Smooth muscle cell (in vitro differentiated cells): ENCODE data around the gene COL23A1. TPM values are rescaled to one million over a fixed set of nuclear protein-coding genes. Genes with fewer than 3 reads are reported as not detected.

Experiments used
- DNase-seq: peaks from one replicate; lab custom pipeline; 2025; ENCODE audit not compliant: unreplicated experiment; lab: John Stamatoyannopoulos, UW
- H2AFZ ChIP-seq: fragments of 200-600 bp; sonication (generic); 2 replicates; pipeline ENCODE4 v1.6.0; 2016; ENCODE audit warnings: antibody characterized with exemption, low read depth, mild to moderate bottlenecking
- H3F3A ChIP-seq: fragments of 200-600 bp; sonication (generic); 2 replicates; pipeline ENCODE4 v1.6.0; 2017; ENCODE audit warnings: antibody characterized with exemption, low read depth
- H3K27ac ChIP-seq: fragments of 200-600 bp; sonication (generic); 2 replicates; pipeline ENCODE4 v1.5.1; 2016; ENCODE audit warnings: low read depth, mild to moderate bottlenecking
- H3K27me3 ChIP-seq: fragments of 200-600 bp; sonication (generic); 2 replicates; pipeline ENCODE4 v1.6.1; 2016; ENCODE audit warnings: low read depth, mild to moderate bottlenecking
- H3K36me3 ChIP-seq: fragments of 200-600 bp; sonication (generic); 2 replicates; pipeline ENCODE4 v1.5.1; 2016; ENCODE audit warnings: low read depth
- H3K4me1 ChIP-seq: fragments of 200-600 bp; sonication (generic); 2 replicates; pipeline ENCODE4 v1.5.1; 2016; ENCODE audit warnings: low read depth
- H3K4me2 ChIP-seq: fragments of 200-600 bp; sonication (generic); 2 replicates; pipeline ENCODE4 v1.6.0; 2016; ENCODE audit warnings: mild to moderate bottlenecking
- H3K4me3 ChIP-seq: fragments of 200-600 bp; sonication (generic); 2 replicates; pipeline ENCODE4 v1.5.1; 2016; ENCODE audit warnings: mild to moderate bottlenecking
- H3K79me2 ChIP-seq: fragments of 200-600 bp; sonication (generic); 2 replicates; pipeline ENCODE4 v1.6.0; 2016; ENCODE audit warnings: low read depth, mild to moderate bottlenecking
- H3K9ac ChIP-seq: fragments of 200-600 bp; sonication (generic); 2 replicates; pipeline ENCODE4 v1.6.0; 2016; ENCODE audit warnings: low read depth
- H3K9me3 ChIP-seq: fragments of 200-600 bp; sonication (generic); replicated peaks from 2 replicates; pipeline ENCODE4 v1.5.1; 2016; ENCODE audit warnings: low read depth
- H4K20me1 ChIP-seq: fragments of 200-600 bp; sonication (generic); 2 replicates; pipeline ENCODE4 v1.6.0; 2016; ENCODE audit warnings: low read depth
- WGBS: methylation state at CpG from one replicate; pipeline ENCODE4 v1.1.7; 2016; ENCODE audit warnings: low lambda C conversion rate; 5-methylcytosine and 5-hydroxymethylcytosine counted together
- polyA plus RNA-seq: library from polyadenylated mRNA; unstranded; fragments of >200 nt; fragmentation: Nextera tagmentation; extraction: Ambion mirVana; gene quantifications from 2 replicates; pipeline ENCODE4 v1.2.1, GENCODE V29; 2016
- total RNA-seq: library from RNA; depleted of rRNA; stranded (reverse); fragments of >200 nt; gene quantifications from 2 replicates; pipeline ENCODE4 v1.2.3, GENCODE V29; 2014
- TF ChIP-seq, protein P1 (sequence below): fragments of 200-600 bp; sonication (generic); IDR thresholded peaks from 2 replicates; pipeline ENCODE4 v1.5.1; 2017; ENCODE audit warnings: borderline replicate concordance, mild to moderate bottlenecking, antibody characterized with exemption; ENCODE audit not compliant: insufficient read depth, poor library complexity, severe bottlenecking

Gene COL23A1
- total and polyA plus RNA-seq, 2 experiments from 2014 or later, result 5.3 to 27.4 TPM

GRCh38 chr5:178382754-178383164 is 207.4 kb downstream of the COL23A1 start:
- H2AFZ ChIP-seq, result no peak overlapping the region
- no peak overlapping the region for H3K4me3 ChIP-seq
- TF ChIP-seq, protein P1, sequence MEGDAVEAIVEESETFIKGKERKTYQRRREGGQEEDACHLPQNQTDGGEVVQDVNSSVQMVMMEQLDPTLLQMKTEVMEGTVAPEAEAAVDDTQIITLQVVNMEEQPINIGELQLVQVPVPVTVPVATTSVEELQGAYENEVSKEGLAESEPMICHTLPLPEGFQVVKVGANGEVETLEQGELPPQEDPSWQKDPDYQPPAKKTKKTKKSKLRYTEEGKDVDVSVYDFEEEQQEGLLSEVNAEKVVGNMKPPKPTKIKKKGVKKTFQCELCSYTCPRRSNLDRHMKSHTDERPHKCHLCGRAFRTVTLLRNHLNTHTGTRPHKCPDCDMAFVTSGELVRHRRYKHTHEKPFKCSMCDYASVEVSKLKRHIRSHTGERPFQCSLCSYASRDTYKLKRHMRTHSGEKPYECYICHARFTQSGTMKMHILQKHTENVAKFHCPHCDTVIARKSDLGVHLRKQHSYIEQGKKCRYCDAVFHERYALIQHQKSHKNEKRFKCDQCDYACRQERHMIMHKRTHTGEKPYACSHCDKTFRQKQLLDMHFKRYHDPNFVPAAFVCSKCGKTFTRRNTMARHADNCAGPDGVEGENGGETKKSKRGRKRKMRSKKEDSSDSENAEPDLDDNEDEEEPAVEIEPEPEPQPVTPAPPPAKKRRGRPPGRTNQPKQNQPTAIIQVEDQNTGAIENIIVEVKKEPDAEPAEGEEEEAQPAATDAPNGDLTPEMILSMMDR, result no peak
- no peak overlapping the region for H3K4me2 ChIP-seq
- no peak overlapping the region for H3K27ac ChIP-seq
- no peak overlapping the region for H3K9ac ChIP-seq
- no peaks in the 10 kb centered on the region for H4K20me1 ChIP-seq
- no peaks in the 10 kb centered on the region for H3K9me3 ChIP-seq
- H3K79me2 ChIP-seq, result no peaks in the 10 kb centered on the region
- no peaks in the 10 kb centered on the region for H3K27me3 ChIP-seq
- H3K4me1 ChIP-seq, result peaks cover 8% of the 10 kb centered on the region
- DNase-seq, result no peak
- WGBS, result 82% methylated on average over 8 of the region's 8 CpGs
- no peaks in the 10 kb centered on the region for H3K36me3 ChIP-seq
- H3F3A ChIP-seq, result peaks cover 4% of the 10 kb centered on the region

GRCh38 chr5:178381921-178382695 is 208.1 kb downstream of the COL23A1 start:
- H3K4me1 ChIP-seq, result peaks cover 8% of the 10 kb centered on the region
- no peaks in the 10 kb centered on the region for H4K20me1 ChIP-seq
- H3K36me3 ChIP-seq, result no peaks in the 10 kb centered on the region
- no peak overlapping the region for H3K4me3 ChIP-seq
- DNase-seq, result no peak
- H3K4me2 ChIP-seq, result no peak overlapping the region
- 97% methylated on average over 17 of the region's 17 CpGs for WGBS
- no peak overlapping the region for H3K27ac ChIP-seq
- H3K9me3 ChIP-seq, result no peaks in the 10 kb centered on the region
- H3F3A ChIP-seq, result peaks cover 7% of the 10 kb centered on the region
- no peaks in the 10 kb centered on the region for H3K79me2 ChIP-seq
- no peak overlapping the region for H3K9ac ChIP-seq
- TF ChIP-seq, protein P1, result no peak
- no peak overlapping the region for H2AFZ ChIP-seq
- H3K27me3 ChIP-seq, result no peaks in the 10 kb centered on the region

GRCh38 chr5:178381206-178381605 is 209.0 kb downstream of the COL23A1 start:
- Histone ChIP-seq H4K20me1 (no peaks in the 10 kb centered on the region), H3K4me1 (peaks cover 8% of the 10 kb centered on the region), H3K4me3 (no peak overlapping the region), H3K36me3 (no peaks in the 10 kb centered on the region), H3K27me3 (no peaks in the 10 kb centered on the region), H3K79me2 (no peaks in the 10 kb centered on the region), H3K27ac (no peak overlapping the region), H3K4me2 (no peak overlapping the region), H3K9ac (no peak overlapping the region), H2AFZ (no peak overlapping the region), H3F3A (peaks cover 7% of the 10 kb centered on the region), H3K9me3 (no peaks in the 10 kb centered on the region)
- WGBS, result 97% methylated on average over 8 of the region's 8 CpGs
- no peak for DNase-seq
- TF ChIP-seq, protein P1, result no peak

DNA sequence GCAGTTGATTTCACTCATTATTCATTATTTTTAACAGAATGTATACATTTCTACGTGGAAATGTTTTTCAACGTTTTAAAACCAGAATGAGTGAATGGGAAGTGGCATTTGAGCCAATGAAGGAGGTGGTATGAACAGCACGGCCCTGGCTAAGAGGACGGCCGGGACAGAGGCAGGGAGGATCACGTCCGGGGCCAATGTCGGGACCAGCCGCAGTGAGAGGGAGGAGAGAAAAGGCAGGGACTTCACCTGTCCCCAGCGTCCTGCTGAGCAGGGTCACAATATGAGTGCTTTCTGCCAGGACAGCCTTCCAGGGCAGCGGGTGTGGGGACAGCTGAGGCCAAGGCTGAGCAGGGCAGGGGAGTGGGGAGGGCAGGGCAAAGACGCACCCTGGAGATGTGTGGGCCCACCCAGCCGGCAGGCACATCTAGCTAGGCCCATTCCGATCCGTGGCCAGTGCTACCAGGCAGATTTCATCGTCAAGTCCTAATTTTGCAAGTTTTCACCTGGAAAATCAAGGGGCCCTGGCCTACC is 209.6 kb downstream of the COL23A1 start:
- no peak overlapping the region for H3K9ac ChIP-seq
- TF ChIP-seq, protein P1, result no peak
- no peak overlapping the region for H2AFZ ChIP-seq
- H3K9me3 ChIP-seq, result no peaks in the 10 kb centered on the region
- no peaks in the 10 kb centered on the region for H3K36me3 ChIP-seq
- no peaks in the 10 kb centered on the region for H4K20me1 ChIP-seq
- H3K4me2 ChIP-seq, result no peak overlapping the region
- no peak overlapping the region for H3K4me3 ChIP-seq
- 92% methylated on average over 14 of the region's 16 CpGs for WGBS
- DNase-seq, result no peak
- H3K79me2 ChIP-seq, result no peaks in the 10 kb centered on the region
- H3K4me1 ChIP-seq, result peaks cover 8% of the 10 kb centered on the region
- H3K27ac ChIP-seq, result no peak overlapping the region
- H3F3A ChIP-seq, result peaks cover 7% of the 10 kb centered on the region
- H3K27me3 ChIP-seq, result no peaks in the 10 kb centered on the region
